ENCODE measurements around the gene FSHR. TPM values are rescaled to one million over a fixed set of nuclear protein-coding genes. Genes with fewer than 3 reads are reported as not detected.

FSHR gene
- total and polyA plus RNA-seq, 2 donors (not counting 3 experiments of a cell fraction or from before 2014, with no cell fraction given): not detected

DNA sequence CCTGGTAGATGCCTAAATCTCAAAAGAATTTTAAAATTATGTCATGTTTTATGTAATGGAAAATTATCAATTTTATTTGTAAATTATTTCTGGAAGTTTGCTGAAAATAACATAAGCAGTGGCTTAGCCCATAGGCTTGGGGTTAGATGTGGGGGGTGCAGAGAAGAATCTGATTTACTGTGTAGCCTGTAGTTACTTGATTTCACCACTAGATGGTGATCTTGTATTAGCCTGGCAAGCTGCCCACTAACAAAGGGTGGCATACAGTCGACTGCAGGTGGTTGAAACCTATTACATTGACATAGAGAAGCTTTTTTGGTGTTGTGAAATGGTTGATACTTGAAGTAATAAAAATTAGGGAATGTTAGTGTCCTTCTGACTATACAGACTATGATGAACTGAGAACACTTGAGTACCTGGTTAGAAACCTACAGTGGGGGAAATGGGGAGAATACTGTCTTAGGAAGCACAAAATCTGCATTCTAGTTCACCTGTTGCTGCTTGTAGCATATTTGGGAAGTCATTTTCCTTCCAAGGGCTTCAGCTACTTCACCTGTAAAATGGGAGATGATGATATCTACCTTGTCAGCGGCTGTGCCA is 207.8 kb downstream of the FSHR start:
- Histone ChIP-seq H3K9ac (replicated peaks; ENCODE audit: extremely low read depth, insufficient read depth, low read length) (no peak overlapping the region), H3K27me3 (ENCODE audit: control insufficient read depth in 2 of 2, insufficient read depth in 2 of 2, low read length in 2 of 2) (no peaks in the 10 kb centered on the region), H3K79me2 (ENCODE audit: control insufficient read depth, insufficient read depth, low read length) (no peaks in the 10 kb centered on the region), H2AFZ (ENCODE audit: low read depth, low read length) (no peak overlapping the region), H3K9me1 (replicated peaks; ENCODE audit: control insufficient read depth, extremely low read depth, insufficient read depth, low read length) (no peaks in the 10 kb centered on the region), H3K36me3 (ENCODE audit: control insufficient read depth in 2 of 2, extremely low read depth in 1 of 2, insufficient read depth in 2 of 2, low read length in 2 of 2) (no peaks in the 10 kb centered on the region), H3K27ac (ENCODE audit: insufficient read depth, low read depth, low read length) (no peak overlapping the region), H3K9me3 (replicated peaks; ENCODE audit: control insufficient read depth, insufficient read depth, low read length) (no peaks in the 10 kb centered on the region), H4K20me1 (replicated peaks; ENCODE audit: control insufficient read depth, extremely low read depth, insufficient read depth, low read length) (no peaks in the 10 kb centered on the region), H3K4me1 (ENCODE audit: control insufficient read depth, extremely low read depth, insufficient read depth, low read length) (no peaks in the 10 kb centered on the region), H3K4me3 (replicated peaks in 1 of 3; ENCODE audit: insufficient read depth in 1 of 3, low read depth in 1 of 3, low read length in 3 of 3) (no peak overlapping the region), H3K4me2 (ENCODE audit: insufficient read depth, low read length) (no peak overlapping the region)
- DNase-seq (ENCODE audit: low read depth, low spot score): peak; percentile 56
- TF ChIP-seq, protein P1, sequence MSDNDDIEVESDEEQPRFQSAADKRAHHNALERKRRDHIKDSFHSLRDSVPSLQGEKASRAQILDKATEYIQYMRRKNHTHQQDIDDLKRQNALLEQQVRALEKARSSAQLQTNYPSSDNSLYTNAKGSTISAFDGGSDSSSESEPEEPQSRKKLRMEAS (IDR thresholded peaks at IDR 0.05; ENCODE audit: insufficient read depth, insufficient read length): no peak
- TF ChIP-seq CTCF (IDR thresholded peaks at IDR 0.05; ENCODE audit: extremely low read depth in 1 of 2, insufficient read depth in 1 of 2, low read depth in 1 of 2, low read length in 2 of 2): peak; percentile 58 to 64
- no peak for TF ChIP-seq JUN (IDR thresholded peaks at IDR 0.05; ENCODE audit: borderline replicate concordance, insufficient read depth, insufficient read length, low read depth)
- TF ChIP-seq POLR2A (IDR thresholded peaks at IDR 0.05; ENCODE audit: low read depth, low read length): no peak
- TF ChIP-seq GATA2 (IDR thresholded peaks at IDR 0.05; ENCODE audit: insufficient read depth, insufficient read length, low read depth, low read length): no peak
- TF ChIP-seq MYC (IDR thresholded peaks at IDR 0.05; ENCODE audit: low read depth, low read length): no peak
- ChIA-PET POLR2A (no interaction called here), CTCF (interaction anchor here (0.6 to 3.7 kb wide), 6 partner anchors 10 to 1547 kb away, joined by 3 to 54 read pairs (median 3); no protein-coding TSS in a partner anchor)
- BruUV-seq (replicated peaks): no TSS peak
- peak; percentile 37 for FAIRE-seq
- intact Hi-C loops (cut with micrococcal nuclease) (loop anchor here (1.0 kb wide), 4 partner anchors 346 to 1546 kb away; no protein-coding TSS in a partner anchor), dilution Hi-C loops (cut with MboI; ENCODE audit: extremely low pct_ligation_motif_present, low sequenced_read_pairs) (no loop called here)

Data from endothelial cell of umbilical vein (primary cell).